B cell (primary cell): ENCODE measurements around the gene NR1H3. TPM values are rescaled to one million over a fixed set of nuclear protein-coding genes. Genes with fewer than 3 reads are reported as not detected.

Experiments used
- ATAC-seq: fragments of 200-7000 bp; cut with Tn5 transposase; one replicate; pipeline ENCODE4 v1.10.0; 2021; ENCODE audit warnings: low read depth, mild to moderate bottlenecking, moderate number of reproducible peaks, moderate library complexity
- CTCF ChIA-PET: fragments of 350-600 bp; sonication (Branson Sonifier 250); formaldehyde crosslinking; loops from one replicate; lab custom pipeline; 2021; ENCODE audit warnings: antibody characterized with exemption, inconsistent platforms; lab: Charles Lee
- POLR2A ChIA-PET: fragments of 350-600 bp; sonication (Branson Sonifier 250); formaldehyde crosslinking; loops from one replicate; lab custom pipeline; 2021; ENCODE audit warnings: antibody characterized with exemption; lab: Charles Lee
- DNase-seq: peaks from one replicate; pipeline ENCODE4 v3.0.0; 2013
- H2AFZ ChIP-seq: 2 replicates; pipeline ENCODE4 v1.6.1; 2012; ENCODE audit warnings: mild to moderate bottlenecking, low read depth, low read length; ENCODE audit not compliant: insufficient read depth, poor library complexity, severe bottlenecking
- H3K27ac ChIP-seq, 2 donors: 1 replicate in 1 of 2; 2 replicates in 1 of 2; pipeline ENCODE4 v1.5.1; 2012 to 2013; ENCODE audit warnings: low read length in 2 of 2, mild to moderate bottlenecking in 2 of 2, moderate library complexity in 1 of 2
- H3K27me3 ChIP-seq, 4 experiments: fragments of 200-600 bp in 1 of 4; sonication (generic) in 1 of 4; replicated peaks in 1 of 4; 1 replicate in 2 of 4; 2 replicates in 2 of 4; pipeline versions ENCODE4 v1.6.1 to v1.7.0; 2013 to 2016; ENCODE audit warnings: low read length in 3 of 4, mild to moderate bottlenecking in 2 of 4, mixed read lengths in 1 of 4, moderate library complexity in 1 of 4; ENCODE audit not compliant: insufficient read depth in 4 of 4, control insufficient read depth in 3 of 4; ENCODE audit errors: control extremely low read depth in 1 of 4
- H3K36me3 ChIP-seq, 2 experiments: replicated peaks in 1 of 2; 1 replicate in 1 of 2; 2 replicates in 1 of 2; pipeline versions ENCODE4 v1.6.1 to v1.7.1; 2013; ENCODE audit warnings: low read length in 1 of 2; ENCODE audit not compliant: insufficient read depth in 2 of 2, control insufficient read depth in 1 of 2; ENCODE audit errors: control extremely low read depth in 1 of 2, extremely low read depth in 1 of 2
- H3K4me1 ChIP-seq, 2 donors: fragments of 200-600 bp in 1 of 2; sonication (generic) in 1 of 2; 1 replicate in 1 of 2; 2 replicates in 1 of 2; pipeline versions ENCODE4 v1.5.1 to v1.6.1; 2013 to 2017; ENCODE audit warnings: low read length in 2 of 2; ENCODE audit not compliant: control insufficient read depth in 2 of 2, insufficient read depth in 2 of 2
- H3K4me2 ChIP-seq: replicated peaks from 2 replicates; pipeline ENCODE3; 2012; ENCODE audit warnings: mild to moderate bottlenecking, low read depth, low read length; ENCODE audit not compliant: poor library complexity, severe bottlenecking
- H3K4me3 ChIP-seq, 5 experiments: fragments of 200-600 bp in 1 of 5; sonication (generic) in 1 of 5; 1 replicate in 3 of 5; 2 replicates in 2 of 5; pipeline versions ENCODE4 v1.5.1 to v1.7.0; 2011 to 2016; ENCODE audit warnings: low read length in 4 of 5, mild to moderate bottlenecking in 4 of 5, low read depth in 2 of 5, control low read depth in 1 of 5, moderate library complexity in 1 of 5; ENCODE audit not compliant: insufficient read depth in 1 of 5; ENCODE audit errors: control extremely low read depth in 1 of 5, extremely low read depth in 1 of 5
- H3K79me2 ChIP-seq: fragments of 200-600 bp; sonication (generic); one replicate; pipeline ENCODE4 v1.6.0; 2016; ENCODE audit warnings: low read length; ENCODE audit not compliant: control insufficient read depth, insufficient read depth
- H3K9ac ChIP-seq: fragments of 200-600 bp; sonication (generic); 2 replicates; pipeline ENCODE4 v1.6.1; 2017; ENCODE audit warnings: mild to moderate bottlenecking, low read length, moderate library complexity
- H3K9me3 ChIP-seq, 3 donors: one replicate each; pipeline versions ENCODE4 v1.6.1 to v1.7.1; 2013; ENCODE audit warnings: low read length in 2 of 3; ENCODE audit not compliant: control insufficient read depth in 2 of 3, insufficient read depth in 1 of 3; ENCODE audit errors: control extremely low read depth in 1 of 3
- H4K20me1 ChIP-seq: 2 replicates; pipeline ENCODE4 v1.6.0; 2012; ENCODE audit warnings: mild to moderate bottlenecking, low read length; ENCODE audit not compliant: insufficient read depth, control insufficient read depth, poor library complexity, severe bottlenecking
- H3K27ac Mint-ChIP-seq: one replicate; pipeline ENCODE4 v1.8.0; 2021; ENCODE audit warnings: mixed read lengths
- H3K27me3 Mint-ChIP-seq: one replicate; pipeline ENCODE4 v1.8.0; 2021; ENCODE audit warnings: mixed read lengths
- H3K4me1 Mint-ChIP-seq: one replicate; pipeline ENCODE4 v1.8.0; 2021; ENCODE audit warnings: mixed read lengths
- H3K4me3 Mint-ChIP-seq: one replicate; pipeline ENCODE4 v1.8.0; 2021; ENCODE audit warnings: mixed read lengths
- H3K9me3 Mint-ChIP-seq: one replicate; pipeline ENCODE4 v1.8.0; 2022; ENCODE audit warnings: mixed read lengths; ENCODE audit not compliant: insufficient read depth
- CTCF ChIP-seq: fragments of 200-600 bp; IDR thresholded peaks from one replicate; pipeline ENCODE4 v1.8.0; 2022; ENCODE audit warnings: antibody characterized with exemption, mild to moderate bottlenecking
- EZH2 ChIP-seq: IDR thresholded peaks from 2 replicates; pipeline ENCODE4 v1.6.1; 2012; ENCODE audit warnings: borderline replicate concordance, low read depth, mild to moderate bottlenecking, moderate library complexity, low read length; ENCODE audit not compliant: insufficient read depth, poor library complexity, severe bottlenecking
- WGBS: methylation state at CpG from one replicate; pipeline ENCODE4 v1.1.5; 2013; ENCODE audit warnings: missing lambda C conversion rate; ENCODE audit not compliant: insufficient coverage; 5-methylcytosine and 5-hydroxymethylcytosine counted together
- intact Hi-C: fragments of 100-400 bp; cut with micrococcal nuclease; formaldehyde crosslinking; loops from one replicate; pipeline ENCODE4 v1.10.0; 2022
- polyA plus RNA-seq: library from polyadenylated mRNA; depleted of rRNA; stranded (reverse); fragments of >200 nt; gene quantifications from 2 replicates; pipeline ENCODE4 v1.2.3, GENCODE V29; 2012
- total RNA-seq, 2 donors: library from RNA; stranded (reverse); fragments of 120-200 nt in 1 of 2; gene quantifications; 1 replicate in 1 of 2; 2 replicates in 1 of 2; pipeline versions ENCODE4 v1.2.3 to v1.2.4, GENCODE V29; 2013 to 2022

The NR1H3 gene
- total and polyA plus RNA-seq, 2 donors (not counting 1 experiment from before 2014, with no cell fraction given): 8.4 to 9.6 TPM

- intact Hi-C loops: no loop called here
- no peaks in the 10 kb centered on the region for H3K27me3 ChIP-seq
- WGBS: 96% methylated on average over 8 of the region's 11 CpGs
- H3K4me3 ChIP-seq: no peak overlapping the region
- ATAC-seq (no peak), DNase-seq (no peak)
- no peaks in the 10 kb centered on the region for H3K27me3 Mint-ChIP-seq
- POLR2A ChIA-PET: interaction anchor here (3.9 kb wide), 1 partner anchor 31 kb away, joined by 29 read pairs; the partner anchor contains the start of gene DDB2
- no peaks in the 10 kb centered on the region for H4K20me1 ChIP-seq
- H2AFZ ChIP-seq: no peak overlapping the region
- no peak overlapping the region for H3K4me2 ChIP-seq
- H3K27ac ChIP-seq: no peak overlapping the region
- H3K4me1 ChIP-seq: peaks cover 13 to 22% of the 10 kb centered on the region in 2 donors
- H3K9ac ChIP-seq: no peak overlapping the region
- H3K9me3 ChIP-seq: no peaks in the 10 kb centered on the region
- peaks cover 3 to 45% of the 10 kb centered on the region in 2 experiments for H3K36me3 ChIP-seq
- H3K79me2 ChIP-seq: peaks cover 31% of the 10 kb centered on the region
- H3K9me3 Mint-ChIP-seq: no peaks in the 10 kb centered on the region
- CTCF ChIA-PET: no interaction called here
- H3K27ac Mint-ChIP-seq: no peak overlapping the region
- peaks cover 24% of the 10 kb centered on the region for H3K4me1 Mint-ChIP-seq
- H3K4me3 Mint-ChIP-seq: no peak overlapping the region
- TF ChIP-seq CTCF (no peak), EZH2 (no peak)
These were observed 12.0 kb upstream of the NR1H3 start for GRCh38 chr11:47245611-47246357.

DNA sequence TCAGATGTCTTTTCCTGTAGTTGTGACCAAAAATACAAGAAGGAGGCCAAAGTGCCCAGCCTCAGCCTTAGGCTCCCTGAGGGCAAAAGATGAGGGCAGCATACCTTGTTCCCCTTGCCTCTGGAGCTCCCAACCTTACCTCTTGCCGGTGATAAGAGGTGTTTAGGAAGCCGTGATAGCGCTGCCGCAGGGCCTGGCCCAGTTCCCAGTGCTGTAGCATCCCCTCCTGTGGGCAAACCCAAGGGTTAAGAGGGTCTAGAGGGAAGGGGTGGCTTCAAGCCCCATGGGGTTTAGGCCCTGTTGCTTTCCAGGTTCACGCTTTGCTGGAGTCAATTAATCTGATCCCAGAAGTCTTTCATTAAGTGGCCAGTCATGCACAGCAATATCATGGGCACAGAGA, 10.3 kb upstream of the NR1H3 start:
- Histone ChIP-seq H2AFZ (no peak overlapping the region), H3K9me3 (no peaks in the 10 kb centered on the region), H3K4me2 (peak overlapping the region; percentile 92), H3K79me2 (peaks cover 31% of the 10 kb centered on the region), H3K4me1 (peaks cover 13 to 22% of the 10 kb centered on the region in 2 donors), H3K27me3 (no peaks in the 10 kb centered on the region), H4K20me1 (no peaks in the 10 kb centered on the region), H3K27ac (no peak overlapping the region), H3K4me3 (no peak overlapping the region), H3K9ac (no peak overlapping the region), H3K36me3 (peaks cover under 1 to 30% of the 10 kb centered on the region in 2 experiments)
- H3K4me3 Mint-ChIP-seq: peak overlapping the region; percentile 99
- TF ChIP-seq CTCF (no peak), EZH2 (no peak)
- H3K27me3 Mint-ChIP-seq: no peaks in the 10 kb centered on the region
- DNase-seq (no peak), ATAC-seq (no peak)
- H3K9me3 Mint-ChIP-seq: no peaks in the 10 kb centered on the region
- ChIA-PET CTCF (interaction anchor here (1.0 to 2.4 kb wide), 6 partner anchors 12 to 206 kb away, joined by 3 to 15 read pairs (median 8); partner anchors contain the start of gene DDB2), POLR2A (interaction anchor here (0.7 to 3.9 kb wide), 5 partner anchors 12 to 179 kb away, joined by 3 to 29 read pairs (median 8); partner anchors contain the start of genes DDB2 and PSMC3)
- WGBS: 89% methylated on average over 5 of the region's 5 CpGs
- peak overlapping the region; percentile 99 for H3K27ac Mint-ChIP-seq
- intact Hi-C loops: no loop called here
- peaks cover 24% of the 10 kb centered on the region for H3K4me1 Mint-ChIP-seq
